Neutrophil (primary cell): Measurements from ENCODE around the gene PCDH19.
"Not testable (repeated sequence)": the region's sequence is repeated elsewhere in the genome, so short reads cannot be mapped to it uniquely, and the experiment has no call there.

Source experiments
- H3K27ac ChIP-seq: fragments of 200-600 bp; sonication (generic); 2 replicates; pipeline ENCODE4 v1.5.1; 2016; ENCODE audit warnings: mild to moderate bottlenecking, moderate library complexity
- H3K27me3 ChIP-seq: fragments of 200-600 bp; sonication (generic); 2 replicates; pipeline ENCODE4 v1.6.0; 2016; ENCODE audit warnings: mild to moderate bottlenecking
- H3K36me3 ChIP-seq: fragments of 200-600 bp; sonication (generic); 2 replicates; pipeline ENCODE4 v1.5.1; 2017
- H3K4me1 ChIP-seq, 2 experiments: fragments of 200-600 bp in 1 of 2; sonication (generic) in 1 of 2; 1 replicate in 1 of 2; 2 replicates in 1 of 2; pipeline versions ENCODE4 v1.5.1 to v1.6.1; 2013 to 2016; ENCODE audit warnings: low read depth in 1 of 2, low read length in 1 of 2, mild to moderate bottlenecking in 1 of 2, moderate library complexity in 1 of 2; ENCODE audit not compliant: control insufficient read depth in 1 of 2, insufficient read depth in 1 of 2
- H3K4me3 ChIP-seq, 2 experiments: fragments of 200-600 bp in 1 of 2; sonication (generic) in 1 of 2; 1 replicate in 1 of 2; 2 replicates in 1 of 2; pipeline ENCODE4 v1.5.1; 2013 to 2016; ENCODE audit warnings: low read depth in 1 of 2, low read length in 1 of 2, mild to moderate bottlenecking in 1 of 2, moderate library complexity in 1 of 2
- H3K9me3 ChIP-seq: fragments of 200-600 bp; sonication (generic); 2 replicates; pipeline ENCODE4 v1.5.1; 2016
- TF ChIP-seq, protein P1 (sequence below): fragments of 200-600 bp; sonication (generic); IDR thresholded peaks from 2 replicates; pipeline ENCODE4 v1.5.1; 2016; ENCODE audit warnings: antibody characterized with exemption

Gene PCDH19, protein sequence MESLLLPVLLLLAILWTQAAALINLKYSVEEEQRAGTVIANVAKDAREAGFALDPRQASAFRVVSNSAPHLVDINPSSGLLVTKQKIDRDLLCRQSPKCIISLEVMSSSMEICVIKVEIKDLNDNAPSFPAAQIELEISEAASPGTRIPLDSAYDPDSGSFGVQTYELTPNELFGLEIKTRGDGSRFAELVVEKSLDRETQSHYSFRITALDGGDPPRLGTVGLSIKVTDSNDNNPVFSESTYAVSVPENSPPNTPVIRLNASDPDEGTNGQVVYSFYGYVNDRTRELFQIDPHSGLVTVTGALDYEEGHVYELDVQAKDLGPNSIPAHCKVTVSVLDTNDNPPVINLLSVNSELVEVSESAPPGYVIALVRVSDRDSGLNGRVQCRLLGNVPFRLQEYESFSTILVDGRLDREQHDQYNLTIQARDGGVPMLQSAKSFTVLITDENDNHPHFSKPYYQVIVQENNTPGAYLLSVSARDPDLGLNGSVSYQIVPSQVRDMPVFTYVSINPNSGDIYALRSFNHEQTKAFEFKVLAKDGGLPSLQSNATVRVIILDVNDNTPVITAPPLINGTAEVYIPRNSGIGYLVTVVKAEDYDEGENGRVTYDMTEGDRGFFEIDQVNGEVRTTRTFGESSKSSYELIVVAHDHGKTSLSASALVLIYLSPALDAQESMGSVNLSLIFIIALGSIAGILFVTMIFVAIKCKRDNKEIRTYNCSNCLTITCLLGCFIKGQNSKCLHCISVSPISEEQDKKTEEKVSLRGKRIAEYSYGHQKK (N-terminal part only)

DNA sequence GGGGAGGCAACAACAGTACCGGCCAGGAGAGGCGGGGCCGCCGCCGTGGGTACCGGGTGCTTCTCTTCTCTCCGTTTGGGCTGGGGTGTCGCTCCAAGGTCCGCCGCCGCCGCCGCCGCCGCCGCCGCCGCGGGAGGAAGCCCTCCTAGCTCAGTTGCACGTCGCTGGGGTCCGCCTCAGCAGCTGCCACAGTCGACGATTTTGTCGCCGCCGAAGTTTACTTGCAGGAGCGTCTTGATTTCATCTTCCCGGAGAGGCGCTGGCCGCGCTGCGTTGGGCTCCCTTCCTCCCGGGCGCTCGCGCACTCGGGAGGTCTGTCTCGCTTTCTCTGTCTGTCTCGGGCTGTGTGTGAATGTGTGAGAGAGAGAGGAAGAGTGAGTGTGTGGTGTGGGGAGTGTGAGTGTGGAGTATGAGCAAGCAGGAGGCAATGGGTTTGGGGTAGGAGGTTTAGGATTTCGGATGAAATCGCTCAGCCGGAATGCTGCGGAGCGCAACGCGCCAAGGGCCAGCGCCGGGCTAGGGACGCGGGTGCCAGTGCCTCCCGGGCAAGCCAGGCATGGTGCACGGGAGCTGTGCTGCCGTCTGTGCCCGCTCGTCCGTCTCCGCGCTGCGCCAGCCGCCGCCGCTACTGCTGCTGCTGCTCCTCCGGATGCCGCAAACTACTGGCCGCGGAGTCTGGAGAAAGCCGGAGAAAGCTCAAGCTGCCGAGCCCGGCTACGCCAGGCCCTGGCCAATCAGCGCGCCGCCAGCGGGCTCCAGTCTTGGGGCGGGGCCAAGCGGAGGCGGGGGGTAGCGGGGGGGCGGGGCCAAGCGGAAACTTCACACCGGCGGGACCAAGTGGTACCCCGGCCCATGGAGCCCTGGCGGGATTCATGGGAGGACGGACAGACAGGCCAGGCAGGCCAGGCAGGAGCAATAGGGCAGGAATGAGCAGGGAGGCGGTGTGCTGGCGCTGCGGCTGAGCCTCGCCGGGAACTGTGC lies at the start of gene PCDH19:
Gene PCDH19 (minus strand): TSS at position 664 of the 981 bp plus-strand sequence. CDS start 1,676 bp downstream, outside the sequence.
- Histone ChIP-seq H3K36me3 (no peaks in the 10 kb centered on the region), H3K27me3 (peaks cover 100% of the 10 kb centered on the region), H3K9me3 (no peaks in the 10 kb centered on the region), H3K4me1 (no peaks in the 10 kb centered on the region), H3K4me3 (no peak within 1 kb of the TSS), H3K27ac (no peak within 1 kb of the TSS)
- TF ChIP-seq, protein P1, sequence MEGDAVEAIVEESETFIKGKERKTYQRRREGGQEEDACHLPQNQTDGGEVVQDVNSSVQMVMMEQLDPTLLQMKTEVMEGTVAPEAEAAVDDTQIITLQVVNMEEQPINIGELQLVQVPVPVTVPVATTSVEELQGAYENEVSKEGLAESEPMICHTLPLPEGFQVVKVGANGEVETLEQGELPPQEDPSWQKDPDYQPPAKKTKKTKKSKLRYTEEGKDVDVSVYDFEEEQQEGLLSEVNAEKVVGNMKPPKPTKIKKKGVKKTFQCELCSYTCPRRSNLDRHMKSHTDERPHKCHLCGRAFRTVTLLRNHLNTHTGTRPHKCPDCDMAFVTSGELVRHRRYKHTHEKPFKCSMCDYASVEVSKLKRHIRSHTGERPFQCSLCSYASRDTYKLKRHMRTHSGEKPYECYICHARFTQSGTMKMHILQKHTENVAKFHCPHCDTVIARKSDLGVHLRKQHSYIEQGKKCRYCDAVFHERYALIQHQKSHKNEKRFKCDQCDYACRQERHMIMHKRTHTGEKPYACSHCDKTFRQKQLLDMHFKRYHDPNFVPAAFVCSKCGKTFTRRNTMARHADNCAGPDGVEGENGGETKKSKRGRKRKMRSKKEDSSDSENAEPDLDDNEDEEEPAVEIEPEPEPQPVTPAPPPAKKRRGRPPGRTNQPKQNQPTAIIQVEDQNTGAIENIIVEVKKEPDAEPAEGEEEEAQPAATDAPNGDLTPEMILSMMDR = no peak

DNA sequence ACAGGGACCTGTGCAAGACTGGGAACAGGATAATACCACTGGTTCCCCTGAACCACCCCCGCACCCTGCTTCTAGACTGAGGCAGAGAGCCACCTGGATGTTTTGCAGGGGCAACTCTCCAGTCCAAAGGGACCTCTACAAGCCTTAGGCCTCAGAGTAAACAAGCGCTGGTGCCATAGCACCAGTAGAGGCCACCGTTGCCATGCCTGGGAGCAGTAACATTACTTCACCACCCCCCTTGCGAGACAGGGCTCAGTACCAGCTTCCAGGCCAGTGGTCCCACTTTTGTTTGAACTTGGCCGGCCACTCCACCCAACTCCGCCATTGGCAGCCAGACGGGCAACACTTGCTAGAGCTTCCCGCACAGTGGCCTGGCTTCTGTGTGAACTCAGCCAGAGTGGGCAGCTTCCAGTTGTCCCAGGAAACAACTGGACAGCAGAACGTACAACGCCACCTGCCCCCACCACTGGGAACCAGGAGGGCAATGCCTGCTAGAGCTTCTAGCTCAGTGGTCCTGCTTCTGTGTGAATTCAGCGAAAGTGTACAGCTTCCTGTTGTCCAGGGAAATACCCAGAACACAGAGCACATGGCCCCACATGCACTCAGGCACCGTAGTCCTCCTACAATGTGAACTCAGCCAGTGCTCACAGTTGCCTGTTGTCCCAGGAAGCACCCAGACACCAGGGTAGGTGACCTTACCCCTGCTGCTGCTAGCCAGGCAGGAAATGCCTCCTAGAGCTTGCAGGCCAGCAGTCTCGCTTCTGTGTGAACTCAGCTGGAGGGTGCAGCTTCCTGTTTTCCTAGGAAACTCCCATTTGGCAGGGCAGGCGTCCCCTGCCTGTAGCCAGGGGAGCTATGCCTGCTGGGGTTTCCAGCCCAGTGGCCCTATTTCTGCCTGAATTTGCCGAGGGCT lies 39.9 kb upstream of the PCDH19 start:
- no peak overlapping the region for H3K4me3 ChIP-seq
- no peaks in the 10 kb centered on the region for H3K9me3 ChIP-seq
- H3K27ac ChIP-seq = no peak overlapping the region
- H3K27me3 ChIP-seq = no peaks in the 10 kb centered on the region
- no peaks in the 10 kb centered on the region for H3K36me3 ChIP-seq
- H3K4me1 ChIP-seq = no peaks in the 10 kb centered on the region
- TF ChIP-seq, protein P1 = no peak

DNA sequence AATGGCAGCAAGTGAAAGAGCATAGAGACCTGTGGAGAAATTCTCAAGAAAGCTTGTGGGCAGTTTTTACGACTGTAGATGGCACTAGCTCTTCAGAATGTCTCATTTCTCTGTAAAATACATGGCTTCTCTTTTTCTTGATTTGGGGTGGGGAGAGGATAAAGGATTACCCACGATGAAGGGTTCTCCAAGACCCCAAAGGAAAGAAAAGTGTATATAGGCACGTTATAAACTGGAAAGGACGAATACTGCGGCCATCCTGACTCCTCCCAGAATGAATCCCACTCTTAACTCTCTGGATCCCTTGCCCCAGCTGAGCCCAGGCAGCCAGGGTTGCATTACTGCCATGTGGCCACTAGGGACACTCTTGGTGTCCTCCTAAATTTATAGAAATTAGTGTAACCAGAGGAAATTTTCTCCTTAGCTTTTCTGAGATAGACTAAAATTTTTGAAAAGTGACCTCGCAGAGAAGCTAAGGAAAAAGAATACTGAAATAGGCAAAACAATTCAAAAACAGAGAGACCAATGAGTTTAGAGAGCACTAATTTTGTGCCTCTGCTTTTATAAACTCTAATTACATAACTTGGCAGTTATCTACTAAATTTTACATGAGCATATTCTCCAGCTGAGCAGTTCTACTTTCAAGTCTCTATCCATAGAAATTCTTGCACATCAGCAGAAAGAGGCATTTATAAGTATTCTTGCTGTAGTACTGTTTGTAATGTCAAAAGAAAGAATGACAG lies 37.8 kb upstream of the PCDH19 start:
- no peak overlapping the region for H3K27ac ChIP-seq
- no peaks in the 10 kb centered on the region for H3K9me3 ChIP-seq
- H3K4me1 ChIP-seq = no peaks in the 10 kb centered on the region
- TF ChIP-seq, protein P1 = peak; percentile 18
- no peaks in the 10 kb centered on the region for H3K36me3 ChIP-seq
- no peaks in the 10 kb centered on the region for H3K27me3 ChIP-seq
- H3K4me3 ChIP-seq = no peak overlapping the region

DNA sequence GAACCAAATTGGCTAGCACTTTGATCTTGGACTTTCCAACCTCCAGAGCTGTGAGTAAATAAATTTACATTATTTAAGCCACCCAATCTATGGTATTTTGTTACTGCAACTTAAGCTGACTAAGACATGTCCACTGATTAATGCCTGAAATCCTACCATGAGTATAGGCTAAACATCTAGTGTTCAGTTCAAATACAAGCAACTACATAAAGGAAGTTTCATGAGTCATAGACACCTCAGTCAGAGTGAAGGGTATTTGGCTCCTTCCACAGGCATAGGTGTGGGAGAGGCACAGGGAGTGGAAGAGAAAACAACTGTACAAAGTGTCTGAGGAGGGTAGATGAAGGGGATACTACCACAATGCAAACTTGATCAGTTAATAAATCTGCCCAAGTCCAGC lies 35.5 kb upstream of the PCDH19 start:
- Histone ChIP-seq H3K27ac (no peak overlapping the region), H3K9me3 (no peaks in the 10 kb centered on the region), H3K4me1 (no peaks in the 10 kb centered on the region), H3K4me3 (no peak overlapping the region), H3K36me3 (no peaks in the 10 kb centered on the region), H3K27me3 (no peaks in the 10 kb centered on the region)
- TF ChIP-seq, protein P1 = no peak

DNA sequence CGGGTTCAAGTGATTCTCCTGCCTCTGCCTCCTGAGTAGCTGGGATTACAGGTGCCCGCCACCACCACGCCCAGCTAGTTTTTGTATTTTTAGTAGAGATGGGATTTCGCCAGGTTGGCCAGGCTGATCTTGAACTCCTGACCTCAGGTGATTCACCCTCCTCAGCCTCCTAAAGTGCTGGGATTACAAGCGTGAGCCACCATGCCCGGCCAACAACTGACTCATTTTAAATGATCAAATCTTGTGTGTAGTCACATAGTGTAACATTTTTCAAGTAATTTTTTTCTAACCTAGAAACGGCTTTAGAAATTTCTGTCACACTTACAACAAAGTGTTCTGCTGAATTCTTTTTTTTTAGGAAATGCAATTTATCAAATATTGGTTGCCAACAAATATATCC lies 31.2 kb upstream of the PCDH19 start:
- not testable (repeated sequence) for H3K4me3 ChIP-seq, H3K9me3 ChIP-seq, H3K27ac ChIP-seq, H3K27me3 ChIP-seq, H3K36me3 ChIP-seq, H3K4me1 ChIP-seq
